H9 (cell line): ENCODE data around the gene TBXAS1. TPM values are rescaled to one million over a fixed set of nuclear protein-coding genes. Genes with fewer than 3 reads are reported as not detected.

ENCODE experiments used
- DNase-seq: peaks from one replicate; pipeline ENCODE4 v3.0.0-alpha.2; 2017
- H2AFZ ChIP-seq: one replicate; pipeline ENCODE4 v1.6.1; 2013; ENCODE audit warnings: mild to moderate bottlenecking, low read length, control low read depth, moderate library complexity
- H2AK5ac ChIP-seq: 2 replicates; pipeline ENCODE4 v1.6.1; 2013; ENCODE audit warnings: low read length, control low read depth, mixed read lengths; ENCODE audit not compliant: insufficient read length
- H2BK120ac ChIP-seq: one replicate; pipeline ENCODE4 v1.6.1; 2013; ENCODE audit warnings: low read depth, mild to moderate bottlenecking, low read length, control low read depth, inconsistent platforms; ENCODE audit not compliant: poor library complexity, severe bottlenecking
- H2BK12ac ChIP-seq: 2 replicates; pipeline ENCODE4 v1.6.1; 2013; ENCODE audit warnings: low read length, control low read depth, mixed read lengths, low read depth; ENCODE audit not compliant: insufficient read length
- H2BK15ac ChIP-seq: 2 replicates; pipeline ENCODE4 v1.6.1; 2013; ENCODE audit warnings: low read depth, low read length, control low read depth
- H2BK20ac ChIP-seq: one replicate; pipeline ENCODE4 v1.6.1; 2013; ENCODE audit warnings: low read depth, mild to moderate bottlenecking, low read length, control low read depth, inconsistent platforms; ENCODE audit not compliant: poor library complexity, severe bottlenecking
- H2BK5ac ChIP-seq: 2 replicates; pipeline ENCODE4 v1.6.1; 2013; ENCODE audit warnings: low read length, control low read depth, mixed read lengths; ENCODE audit not compliant: insufficient read length
- H3K14ac ChIP-seq: 2 replicates; pipeline ENCODE4 v1.6.1; 2013; ENCODE audit warnings: low read length, control low read depth; ENCODE audit not compliant: insufficient read depth
- H3K18ac ChIP-seq: 2 replicates; pipeline ENCODE4 v1.6.1; 2013; ENCODE audit warnings: low read depth, mild to moderate bottlenecking, mixed read lengths, low read length, control low read depth; ENCODE audit not compliant: insufficient read length
- H3K23ac ChIP-seq: 2 replicates; pipeline ENCODE4 v1.6.1; 2013; ENCODE audit warnings: low read length, control low read depth, mixed read lengths, low read depth; ENCODE audit not compliant: insufficient read length
- H3K23me2 ChIP-seq: 2 replicates; pipeline ENCODE4 v1.6.1; 2013; ENCODE audit warnings: low read depth, mild to moderate bottlenecking, mixed read lengths, low read length, control low read depth; ENCODE audit not compliant: insufficient read length, poor library complexity, severe bottlenecking
- H3K27ac ChIP-seq: 2 replicates; pipeline ENCODE4 v1.5.1; 2013; ENCODE audit warnings: low read length, control low read depth, mixed read lengths, low read depth; ENCODE audit not compliant: insufficient read length
- H3K27me3 ChIP-seq: 2 replicates; pipeline ENCODE4 v1.6.1; 2013; ENCODE audit warnings: low read length, control low read depth, inconsistent platforms; ENCODE audit not compliant: insufficient read depth
- H3K4ac ChIP-seq: 2 replicates; pipeline ENCODE4 v1.6.1; 2013; ENCODE audit warnings: low read depth, mild to moderate bottlenecking, control low read depth, inconsistent platforms, low read length, moderate library complexity
- H3K4me1 ChIP-seq: 2 replicates; pipeline ENCODE4 v1.6.1; 2013; ENCODE audit warnings: low read length, control low read depth, inconsistent platforms; ENCODE audit not compliant: insufficient read depth
- H3K4me2 ChIP-seq: 2 replicates; pipeline ENCODE4 v1.6.1; 2013; ENCODE audit warnings: low read length, control low read depth, mixed read lengths; ENCODE audit not compliant: insufficient read length, insufficient read depth
- H3K56ac ChIP-seq: 2 replicates; pipeline ENCODE4 v1.6.1; 2013; ENCODE audit warnings: low read depth, mild to moderate bottlenecking, mixed read lengths, low read length, control low read depth; ENCODE audit not compliant: insufficient read length
- H3K79me1 ChIP-seq: 2 replicates; pipeline ENCODE4 v1.6.1; 2013; ENCODE audit warnings: low read depth, mild to moderate bottlenecking, moderate library complexity, low read length, control low read depth, inconsistent platforms; ENCODE audit not compliant: insufficient read depth, poor library complexity, severe bottlenecking
- H3K79me2 ChIP-seq: 2 replicates; pipeline ENCODE4 v1.6.1; 2013; ENCODE audit warnings: low read length, control low read depth, inconsistent platforms; ENCODE audit not compliant: insufficient read depth
- H3K9ac ChIP-seq: 2 replicates; pipeline ENCODE4 v1.6.1; 2013; ENCODE audit warnings: low read length, control low read depth, mixed read lengths; ENCODE audit not compliant: insufficient read length; ENCODE audit errors: extremely low read depth
- H3K9me3 ChIP-seq: one replicate; pipeline ENCODE4 v1.6.1; 2013; ENCODE audit warnings: low read depth, low read length, inconsistent platforms; ENCODE audit not compliant: control insufficient read depth
- H3T11ph ChIP-seq: one replicate; pipeline ENCODE4 v1.6.1; 2013; ENCODE audit warnings: mild to moderate bottlenecking, low read length, control low read depth, inconsistent platforms
- H4K20me1 ChIP-seq: one replicate; pipeline ENCODE4 v1.6.1; 2013; ENCODE audit not compliant: control insufficient read depth, insufficient read length, insufficient read depth
- H4K5ac ChIP-seq: 2 replicates; pipeline ENCODE4 v1.6.1; 2013; ENCODE audit warnings: low read depth, mild to moderate bottlenecking, mixed read lengths, low read length, control low read depth; ENCODE audit not compliant: insufficient read length
- H4K8ac ChIP-seq: replicated peaks from 2 replicates; pipeline ENCODE4 v1.6.1; 2013; ENCODE audit warnings: low read length, control low read depth, mixed read lengths, low read depth; ENCODE audit not compliant: insufficient read length
- H4K91ac ChIP-seq: 2 replicates; pipeline ENCODE4 v1.6.1; 2013; ENCODE audit warnings: low read depth, mild to moderate bottlenecking, moderate library complexity, mixed read lengths, low read length, control low read depth; ENCODE audit not compliant: insufficient read length
- H3K27ac Mint-ChIP-seq, 3 experiments: 2 replicates in 2 of 3; 3 replicates in 1 of 3; pipeline ENCODE4 v1.8.0; 2020 to 2021; ENCODE audit warnings: mixed read lengths in 3 of 3, mild to moderate bottlenecking in 1 of 3, moderate library complexity in 1 of 3
- H3K27me3 Mint-ChIP-seq: 2 replicates; pipeline ENCODE4 v1.8.0; 2021; ENCODE audit warnings: low read depth, mild to moderate bottlenecking, moderate library complexity, mixed read lengths
- H3K36me3 Mint-ChIP-seq, 3 experiments: 2 replicates in 2 of 3; 3 replicates in 1 of 3; pipeline ENCODE4 v1.8.0; 2020 to 2021; ENCODE audit warnings: low read depth in 3 of 3, mixed read lengths in 3 of 3; ENCODE audit not compliant: insufficient read depth in 1 of 3
- H3K4me1 Mint-ChIP-seq, 2 experiments: 2 replicates each; pipeline ENCODE4 v1.8.0; 2020; ENCODE audit warnings: mixed read lengths in 2 of 2
- H3K4me3 Mint-ChIP-seq, 2 experiments: 2 replicates in 1 of 2; 3 replicates in 1 of 2; pipeline ENCODE4 v1.8.0; 2020 to 2021; ENCODE audit warnings: mild to moderate bottlenecking in 2 of 2, mixed read lengths in 2 of 2, moderate library complexity in 1 of 2
- H3K9me3 Mint-ChIP-seq, 2 experiments: 2 replicates in 1 of 2; 3 replicates in 1 of 2; pipeline ENCODE4 v1.8.0; 2020; ENCODE audit warnings: mild to moderate bottlenecking in 2 of 2, mixed read lengths in 2 of 2, moderate library complexity in 1 of 2
- WGBS: extraction: QIAGEN DNeasy Blood & Tissue Kit; methylation state at CpG from one replicate; pipeline ENCODE4 v1.1.7; 2013; ENCODE audit warnings: missing lambda C conversion rate, low lambda C conversion rate, mixed read lengths; ENCODE audit not compliant: insufficient read length; ENCODE audit errors: extremely low coverage; 5-methylcytosine and 5-hydroxymethylcytosine counted together
- total RNA-seq: library from RNA; stranded (reverse); gene quantifications from 2 replicates; pipeline ENCODE4 v1.2.1, GENCODE V29; 2021
- TF ChIP-seq, protein P1 (sequence below): fragments of 200-600 bp; sonication (generic); conservative IDR thresholded peaks from 3 replicates; pipeline ENCODE4 v1.8.0; 2021; ENCODE audit warnings: antibody characterized with exemption, mild to moderate bottlenecking

Gene TBXAS1
- total RNA-seq, 1 experiment from 2014 or later: 0.39 TPM

DNA sequence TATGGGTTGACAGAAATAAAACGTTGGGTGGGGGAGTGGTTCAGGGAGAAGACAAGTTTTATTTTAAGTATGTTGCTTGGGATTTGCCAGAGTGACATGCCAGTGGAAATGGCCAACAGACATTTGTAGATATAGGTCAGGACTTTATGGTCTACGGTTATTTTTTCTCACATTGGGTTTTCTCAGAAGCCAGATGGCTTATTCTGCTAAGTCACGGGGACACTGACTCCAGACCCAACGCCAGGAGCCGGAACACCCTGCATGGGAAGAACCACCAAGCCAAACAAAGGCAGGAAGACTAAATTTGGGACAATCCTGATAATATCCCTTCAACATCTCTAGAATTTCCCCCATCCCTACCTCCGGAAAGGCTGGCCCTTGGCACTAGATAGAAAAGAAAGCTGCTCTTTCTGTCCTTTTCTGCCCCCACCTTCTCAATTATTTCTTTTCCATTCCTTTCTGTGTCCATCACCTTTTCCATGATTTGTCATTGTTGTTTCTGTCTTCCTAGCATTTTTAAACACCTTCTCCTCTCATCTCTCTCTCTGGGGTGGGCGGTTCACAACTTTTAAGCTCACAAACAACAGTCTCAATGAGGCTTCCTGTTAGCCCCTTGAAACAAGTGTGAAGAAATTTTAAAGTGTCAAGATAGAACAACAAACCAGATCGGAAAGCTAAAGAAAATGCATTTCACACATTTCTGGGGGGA, 44.7 kb downstream of the TBXAS1 start:
- H3K9ac ChIP-seq: no peak overlapping the region
- H3K27ac Mint-ChIP-seq: no peak overlapping the region
- H2BK5ac ChIP-seq: no peak overlapping the region
- H3K4ac ChIP-seq: no peak overlapping the region
- H4K5ac ChIP-seq: no peak overlapping the region
- no peak overlapping the region for H3K27ac ChIP-seq
- no peaks in the 10 kb centered on the region for H3K9me3 ChIP-seq
- H3K56ac ChIP-seq: no peak overlapping the region
- H3K23ac ChIP-seq: no peak overlapping the region
- TF ChIP-seq, protein P1, sequence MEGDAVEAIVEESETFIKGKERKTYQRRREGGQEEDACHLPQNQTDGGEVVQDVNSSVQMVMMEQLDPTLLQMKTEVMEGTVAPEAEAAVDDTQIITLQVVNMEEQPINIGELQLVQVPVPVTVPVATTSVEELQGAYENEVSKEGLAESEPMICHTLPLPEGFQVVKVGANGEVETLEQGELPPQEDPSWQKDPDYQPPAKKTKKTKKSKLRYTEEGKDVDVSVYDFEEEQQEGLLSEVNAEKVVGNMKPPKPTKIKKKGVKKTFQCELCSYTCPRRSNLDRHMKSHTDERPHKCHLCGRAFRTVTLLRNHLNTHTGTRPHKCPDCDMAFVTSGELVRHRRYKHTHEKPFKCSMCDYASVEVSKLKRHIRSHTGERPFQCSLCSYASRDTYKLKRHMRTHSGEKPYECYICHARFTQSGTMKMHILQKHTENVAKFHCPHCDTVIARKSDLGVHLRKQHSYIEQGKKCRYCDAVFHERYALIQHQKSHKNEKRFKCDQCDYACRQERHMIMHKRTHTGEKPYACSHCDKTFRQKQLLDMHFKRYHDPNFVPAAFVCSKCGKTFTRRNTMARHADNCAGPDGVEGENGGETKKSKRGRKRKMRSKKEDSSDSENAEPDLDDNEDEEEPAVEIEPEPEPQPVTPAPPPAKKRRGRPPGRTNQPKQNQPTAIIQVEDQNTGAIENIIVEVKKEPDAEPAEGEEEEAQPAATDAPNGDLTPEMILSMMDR: no peak
- no peak overlapping the region for H3K14ac ChIP-seq
- H4K20me1 ChIP-seq: no peaks in the 10 kb centered on the region
- no peak for DNase-seq
- no peak overlapping the region for H3T11ph ChIP-seq
- H4K91ac ChIP-seq: no peak overlapping the region
- no peak overlapping the region for H2AK5ac ChIP-seq
- H2BK12ac ChIP-seq: no peak overlapping the region
- no peaks in the 10 kb centered on the region for H3K23me2 ChIP-seq
- no peaks in the 10 kb centered on the region for H3K27me3 ChIP-seq
- H3K18ac ChIP-seq: no peak overlapping the region
- H3K79me2 ChIP-seq: no peaks in the 10 kb centered on the region
- no peaks in the 10 kb centered on the region for H3K9me3 Mint-ChIP-seq
- no peaks in the 10 kb centered on the region; the same call in 1 of the 2 replicates for H3K27me3 Mint-ChIP-seq
- no peaks in the 10 kb centered on the region for H3K36me3 Mint-ChIP-seq
- H3K79me1 ChIP-seq: no peaks in the 10 kb centered on the region
- H3K4me1 ChIP-seq: no peaks in the 10 kb centered on the region
- H2AFZ ChIP-seq: no peak overlapping the region
- no peak overlapping the region for H4K8ac ChIP-seq
- H2BK120ac ChIP-seq: no peak overlapping the region
- no CpG with 5 or more reads among the region's 8 CpGs for WGBS
- no peak overlapping the region for H2BK15ac ChIP-seq
- no peak overlapping the region for H2BK20ac ChIP-seq
- no peak overlapping the region for H3K4me3 Mint-ChIP-seq
- no peak overlapping the region for H3K4me2 ChIP-seq
- H3K4me1 Mint-ChIP-seq: no peaks in the 10 kb centered on the region
